Liver (tissue), 3 donors: Measurements from ENCODE around the gene NCBP2.

Source experiments
- GABPA ChIP-seq, 2 donors: IDR thresholded peaks in 1 of 2; conservative IDR thresholded peaks in 1 of 2; 2 replicates each; pipeline ENCODE4 v1.6.1; 2016; ENCODE audit warnings: antibody characterized with exemption in 2 of 2, mild to moderate bottlenecking in 1 of 2, moderate library complexity in 1 of 2
- SP1 ChIP-seq: IDR thresholded peaks from 2 replicates; pipeline ENCODE4 v1.6.1; 2018; ENCODE audit warnings: antibody characterized with exemption, mild to moderate bottlenecking
- TF ChIP-seq, protein P1 (sequence below): fragments of 150-350 bp; IDR thresholded peaks from 2 replicates; pipeline ENCODE4 v1.5.1; 2017; ENCODE audit warnings: improper control_type of control experiment, low read depth, low read length; ENCODE audit not compliant: missing input control
- TF ChIP-seq, protein P2 (sequence below): IDR thresholded peaks from 2 replicates; pipeline ENCODE4 v1.6.1; 2016; ENCODE audit warnings: antibody characterized with exemption
- TF ChIP-seq, protein P3 (sequence below): IDR thresholded peaks from 2 replicates; pipeline ENCODE4 v1.6.1; 2016; ENCODE audit warnings: antibody characterized with exemption
- TF ChIP-seq, protein P4 (sequence below): IDR thresholded peaks from 2 replicates; pipeline ENCODE4 v1.6.1; 2016; ENCODE audit warnings: antibody characterized with exemption, mild to moderate bottlenecking
- donor health status: healthy.
- donor health status: healthy.

DNA sequence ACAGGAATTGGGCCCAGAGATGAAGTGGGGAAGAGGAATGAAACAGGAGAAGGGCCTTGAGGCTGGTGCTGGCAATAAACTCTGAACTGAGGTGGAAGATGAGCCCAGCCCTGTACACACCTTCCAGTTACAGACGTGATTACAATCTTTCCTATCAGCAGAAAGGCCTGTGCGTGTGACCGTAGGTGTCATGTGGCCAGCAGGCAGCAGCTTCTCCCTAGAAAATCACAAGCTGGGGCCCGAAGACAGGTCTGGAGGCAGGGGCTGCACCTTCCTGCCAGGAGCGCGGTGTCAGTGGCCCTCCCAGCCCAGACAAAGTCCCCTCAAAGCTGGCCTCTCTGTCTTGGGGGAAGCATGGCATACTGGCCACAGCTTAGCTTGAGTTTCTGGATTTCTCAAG lies 43.0 kb upstream of the NCBP2 start:
- TF ChIP-seq, protein P1, sequence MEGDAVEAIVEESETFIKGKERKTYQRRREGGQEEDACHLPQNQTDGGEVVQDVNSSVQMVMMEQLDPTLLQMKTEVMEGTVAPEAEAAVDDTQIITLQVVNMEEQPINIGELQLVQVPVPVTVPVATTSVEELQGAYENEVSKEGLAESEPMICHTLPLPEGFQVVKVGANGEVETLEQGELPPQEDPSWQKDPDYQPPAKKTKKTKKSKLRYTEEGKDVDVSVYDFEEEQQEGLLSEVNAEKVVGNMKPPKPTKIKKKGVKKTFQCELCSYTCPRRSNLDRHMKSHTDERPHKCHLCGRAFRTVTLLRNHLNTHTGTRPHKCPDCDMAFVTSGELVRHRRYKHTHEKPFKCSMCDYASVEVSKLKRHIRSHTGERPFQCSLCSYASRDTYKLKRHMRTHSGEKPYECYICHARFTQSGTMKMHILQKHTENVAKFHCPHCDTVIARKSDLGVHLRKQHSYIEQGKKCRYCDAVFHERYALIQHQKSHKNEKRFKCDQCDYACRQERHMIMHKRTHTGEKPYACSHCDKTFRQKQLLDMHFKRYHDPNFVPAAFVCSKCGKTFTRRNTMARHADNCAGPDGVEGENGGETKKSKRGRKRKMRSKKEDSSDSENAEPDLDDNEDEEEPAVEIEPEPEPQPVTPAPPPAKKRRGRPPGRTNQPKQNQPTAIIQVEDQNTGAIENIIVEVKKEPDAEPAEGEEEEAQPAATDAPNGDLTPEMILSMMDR: no peak
- TF ChIP-seq, protein P2, sequence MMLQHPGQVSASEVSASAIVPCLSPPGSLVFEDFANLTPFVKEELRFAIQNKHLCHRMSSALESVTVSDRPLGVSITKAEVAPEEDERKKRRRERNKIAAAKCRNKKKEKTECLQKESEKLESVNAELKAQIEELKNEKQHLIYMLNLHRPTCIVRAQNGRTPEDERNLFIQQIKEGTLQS: no peak
- TF ChIP-seq SP1: no peak
- TF ChIP-seq, protein P3, sequence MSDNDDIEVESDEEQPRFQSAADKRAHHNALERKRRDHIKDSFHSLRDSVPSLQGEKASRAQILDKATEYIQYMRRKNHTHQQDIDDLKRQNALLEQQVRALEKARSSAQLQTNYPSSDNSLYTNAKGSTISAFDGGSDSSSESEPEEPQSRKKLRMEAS: no peak
- TF ChIP-seq, protein P4, sequence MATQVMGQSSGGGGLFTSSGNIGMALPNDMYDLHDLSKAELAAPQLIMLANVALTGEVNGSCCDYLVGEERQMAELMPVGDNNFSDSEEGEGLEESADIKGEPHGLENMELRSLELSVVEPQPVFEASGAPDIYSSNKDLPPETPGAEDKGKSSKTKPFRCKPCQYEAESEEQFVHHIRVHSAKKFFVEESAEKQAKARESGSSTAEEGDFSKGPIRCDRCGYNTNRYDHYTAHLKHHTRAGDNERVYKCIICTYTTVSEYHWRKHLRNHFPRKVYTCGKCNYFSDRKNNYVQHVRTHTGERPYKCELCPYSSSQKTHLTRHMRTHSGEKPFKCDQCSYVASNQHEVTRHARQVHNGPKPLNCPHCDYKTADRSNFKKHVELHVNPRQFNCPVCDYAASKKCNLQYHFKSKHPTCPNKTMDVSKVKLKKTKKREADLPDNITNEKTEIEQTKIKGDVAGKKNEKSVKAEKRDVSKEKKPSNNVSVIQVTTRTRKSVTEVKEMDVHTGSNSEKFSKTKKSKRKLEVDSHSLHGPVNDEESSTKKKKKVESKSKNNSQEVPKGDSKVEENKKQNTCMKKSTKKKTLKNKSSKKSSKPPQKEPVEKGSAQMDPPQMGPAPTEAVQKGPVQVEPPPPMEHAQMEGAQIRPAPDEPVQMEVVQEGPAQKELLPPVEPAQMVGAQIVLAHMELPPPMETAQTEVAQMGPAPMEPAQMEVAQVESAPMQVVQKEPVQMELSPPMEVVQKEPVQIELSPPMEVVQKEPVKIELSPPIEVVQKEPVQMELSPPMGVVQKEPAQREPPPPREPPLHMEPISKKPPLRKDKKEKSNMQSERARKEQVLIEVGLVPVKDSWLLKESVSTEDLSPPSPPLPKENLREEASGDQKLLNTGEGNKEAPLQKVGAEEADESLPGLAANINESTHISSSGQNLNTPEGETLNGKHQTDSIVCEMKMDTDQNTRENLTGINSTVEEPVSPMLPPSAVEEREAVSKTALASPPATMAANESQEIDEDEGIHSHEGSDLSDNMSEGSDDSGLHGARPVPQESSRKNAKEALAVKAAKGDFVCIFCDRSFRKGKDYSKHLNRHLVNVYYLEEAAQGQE: no peak
- no peak for TF ChIP-seq GABPA (IDR thresholded peaks at IDR 0.05 in 1 of 2, conservative IDR thresholded peaks at IDR 0.05 in 1 of 2)
